ENCODE measurements around the gene LMF1. TPM values are rescaled to one million over a fixed set of nuclear protein-coding genes. Genes with fewer than 3 reads are reported as not detected.

The LMF1 gene
- total and polyA plus RNA-seq, 2 donors (not counting 1 experiment from before 2014, with no cell fraction given) = 36.4 to 63.2 TPM

DNA sequence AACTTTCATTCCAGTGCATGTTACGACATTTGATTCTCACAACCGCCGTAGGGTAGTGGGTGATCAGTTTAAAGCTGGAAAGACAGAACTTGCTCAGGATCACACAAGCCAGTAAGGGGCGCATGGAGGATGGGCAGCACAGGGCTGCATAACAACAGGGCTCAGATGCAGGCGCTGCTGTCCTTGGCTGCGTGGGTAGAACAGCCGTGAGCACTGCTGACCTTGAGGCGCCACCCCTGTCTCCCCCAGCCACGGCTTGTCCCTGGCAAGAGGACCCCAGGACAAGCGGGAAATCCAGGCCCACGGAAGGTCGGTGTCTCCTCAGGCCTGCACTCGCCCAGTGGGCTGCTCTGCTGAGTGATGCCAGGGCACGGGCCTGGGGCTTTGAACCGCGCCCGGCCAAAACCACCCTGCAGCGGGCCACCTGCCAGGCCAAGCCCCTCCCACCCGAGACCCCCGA lies 84.7 kb downstream of the LMF1 start:
- H3K4me2 ChIP-seq (replicated peaks; ENCODE audit: low read depth, low read length, poor library complexity, severe bottlenecking) = no peak overlapping the region
- POLR2A ChIA-PET = no interaction called here
- no peaks in the 10 kb centered on the region for H3K27me3 ChIP-seq (replicated peaks in 1 of 4; ENCODE audit: control extremely low read depth in 1 of 4, control insufficient read depth in 3 of 4, insufficient read depth in 4 of 4, low read length in 3 of 4)
- no peak overlapping the region for H3K4me3 ChIP-seq (ENCODE audit: control extremely low read depth in 1 of 5, extremely low read depth in 1 of 5, insufficient read depth in 1 of 5, low read depth in 2 of 5, low read length in 4 of 5)
- Mint-ChIP-seq H3K9me3 (ENCODE audit: insufficient read depth) (peaks cover 3% of the 10 kb centered on the region), H3K27me3 (no peaks in the 10 kb centered on the region), H3K27ac (no peak overlapping the region), H3K4me1 (no peaks in the 10 kb centered on the region), H3K4me3 (no peak overlapping the region)
- no peak for TF ChIP-seq EZH2 (IDR thresholded peaks at IDR 0.05; ENCODE audit: borderline replicate concordance, insufficient read depth, low read depth, low read length, poor library complexity, severe bottlenecking)
- TF ChIP-seq, protein P1, sequence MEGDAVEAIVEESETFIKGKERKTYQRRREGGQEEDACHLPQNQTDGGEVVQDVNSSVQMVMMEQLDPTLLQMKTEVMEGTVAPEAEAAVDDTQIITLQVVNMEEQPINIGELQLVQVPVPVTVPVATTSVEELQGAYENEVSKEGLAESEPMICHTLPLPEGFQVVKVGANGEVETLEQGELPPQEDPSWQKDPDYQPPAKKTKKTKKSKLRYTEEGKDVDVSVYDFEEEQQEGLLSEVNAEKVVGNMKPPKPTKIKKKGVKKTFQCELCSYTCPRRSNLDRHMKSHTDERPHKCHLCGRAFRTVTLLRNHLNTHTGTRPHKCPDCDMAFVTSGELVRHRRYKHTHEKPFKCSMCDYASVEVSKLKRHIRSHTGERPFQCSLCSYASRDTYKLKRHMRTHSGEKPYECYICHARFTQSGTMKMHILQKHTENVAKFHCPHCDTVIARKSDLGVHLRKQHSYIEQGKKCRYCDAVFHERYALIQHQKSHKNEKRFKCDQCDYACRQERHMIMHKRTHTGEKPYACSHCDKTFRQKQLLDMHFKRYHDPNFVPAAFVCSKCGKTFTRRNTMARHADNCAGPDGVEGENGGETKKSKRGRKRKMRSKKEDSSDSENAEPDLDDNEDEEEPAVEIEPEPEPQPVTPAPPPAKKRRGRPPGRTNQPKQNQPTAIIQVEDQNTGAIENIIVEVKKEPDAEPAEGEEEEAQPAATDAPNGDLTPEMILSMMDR (IDR thresholded peaks at IDR 0.05) = no peak
- no peaks in the 10 kb centered on the region for H3K79me2 ChIP-seq (ENCODE audit: control insufficient read depth, insufficient read depth, low read length)
- ATAC-seq (ENCODE audit: low read depth) = no peak
- no peaks in the 10 kb centered on the region for H3K4me1 ChIP-seq (ENCODE audit: control insufficient read depth in 2 of 2, insufficient read depth in 2 of 2, low read length in 2 of 2)
- no peaks in the 10 kb centered on the region for H4K20me1 ChIP-seq (ENCODE audit: control insufficient read depth, insufficient read depth, low read length, poor library complexity, severe bottlenecking)
- peaks cover 0 to 41% (median 17%) of the 10 kb centered on the region in 3 donors for H3K9me3 ChIP-seq (ENCODE audit: control extremely low read depth in 1 of 3, control insufficient read depth in 2 of 3, insufficient read depth in 1 of 3, low read length in 2 of 3)
- no peak overlapping the region for H2AFZ ChIP-seq (ENCODE audit: insufficient read depth, low read depth, low read length, poor library complexity, severe bottlenecking)
- no peak overlapping the region for H3K27ac ChIP-seq (ENCODE audit: low read length in 2 of 2)
- no peaks in the 10 kb centered on the region for H3K36me3 ChIP-seq (replicated peaks in 1 of 2; ENCODE audit: control extremely low read depth in 1 of 2, control insufficient read depth in 1 of 2, extremely low read depth in 1 of 2, insufficient read depth in 2 of 2, low read length in 1 of 2)
- WGBS (ENCODE audit: insufficient coverage) = 99% methylated on average over 13 of the region's 20 CpGs
- CTCF ChIA-PET = no interaction called here
- no peak overlapping the region for H3K9ac ChIP-seq (ENCODE audit: low read length)
- DNase-seq = no peak
- intact Hi-C loops (cut with micrococcal nuclease) = no loop called here

DNA sequence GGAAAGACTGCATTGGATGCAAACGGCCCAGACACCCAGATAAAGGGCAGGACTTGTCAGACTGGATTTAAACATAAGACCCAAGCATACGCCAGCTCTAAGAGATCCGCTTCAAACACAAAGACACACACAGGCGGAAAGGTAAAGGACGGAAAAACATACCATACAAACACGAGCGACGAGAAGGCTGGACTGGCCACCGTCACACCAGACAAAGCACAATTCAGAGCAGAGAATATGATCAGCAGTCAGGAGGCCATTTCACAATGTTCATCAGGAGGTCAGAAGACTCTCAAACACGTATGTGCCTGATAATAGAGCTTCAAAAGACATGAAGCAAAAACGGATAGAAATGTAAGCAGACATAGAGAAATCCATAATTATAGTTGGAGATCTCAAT lies 85.4 kb downstream of the LMF1 start:
- CTCF ChIA-PET = no interaction called here
- ATAC-seq (ENCODE audit: low read depth) (no peak), DNase-seq (no peak)
- WGBS (ENCODE audit: insufficient coverage) = 86% methylated on average over 9 of the region's 11 CpGs
- H3K36me3 ChIP-seq (replicated peaks in 1 of 2; ENCODE audit: control extremely low read depth in 1 of 2, control insufficient read depth in 1 of 2, extremely low read depth in 1 of 2, insufficient read depth in 2 of 2, low read length in 1 of 2) = no peaks in the 10 kb centered on the region
- H3K4me1 Mint-ChIP-seq = no peaks in the 10 kb centered on the region
- H3K79me2 ChIP-seq (ENCODE audit: control insufficient read depth, insufficient read depth, low read length) = no peaks in the 10 kb centered on the region
- H3K27ac ChIP-seq (ENCODE audit: low read length in 2 of 2) = no peak overlapping the region
- no peak overlapping the region for H3K4me3 Mint-ChIP-seq
- H3K9ac ChIP-seq (ENCODE audit: low read length) = no peak overlapping the region
- TF ChIP-seq EZH2 (IDR thresholded peaks at IDR 0.05; ENCODE audit: borderline replicate concordance, insufficient read depth, low read depth, low read length, poor library complexity, severe bottlenecking) = no peak
- TF ChIP-seq, protein P1 (IDR thresholded peaks at IDR 0.05) = no peak
- H3K4me1 ChIP-seq (ENCODE audit: control insufficient read depth in 2 of 2, insufficient read depth in 2 of 2, low read length in 2 of 2) = no peaks in the 10 kb centered on the region
- no peak overlapping the region for H3K4me2 ChIP-seq (replicated peaks; ENCODE audit: low read depth, low read length, poor library complexity, severe bottlenecking)
- H3K4me3 ChIP-seq (ENCODE audit: control extremely low read depth in 1 of 5, extremely low read depth in 1 of 5, insufficient read depth in 1 of 5, low read depth in 2 of 5, low read length in 4 of 5) = no peak overlapping the region
- H2AFZ ChIP-seq (ENCODE audit: insufficient read depth, low read depth, low read length, poor library complexity, severe bottlenecking) = no peak overlapping the region
- H3K27ac Mint-ChIP-seq = no peak overlapping the region
- no peaks in the 10 kb centered on the region for H3K27me3 ChIP-seq (replicated peaks in 1 of 4; ENCODE audit: control extremely low read depth in 1 of 4, control insufficient read depth in 3 of 4, insufficient read depth in 4 of 4, low read length in 3 of 4)
- peaks cover 0 to 41% (median 17%) of the 10 kb centered on the region in 3 donors for H3K9me3 ChIP-seq (ENCODE audit: control extremely low read depth in 1 of 3, control insufficient read depth in 2 of 3, insufficient read depth in 1 of 3, low read length in 2 of 3)
- peaks cover 3% of the 10 kb centered on the region for H3K9me3 Mint-ChIP-seq (ENCODE audit: insufficient read depth)
- POLR2A ChIA-PET = no interaction called here
- H4K20me1 ChIP-seq (ENCODE audit: control insufficient read depth, insufficient read depth, low read length, poor library complexity, severe bottlenecking) = no peaks in the 10 kb centered on the region
- no peaks in the 10 kb centered on the region for H3K27me3 Mint-ChIP-seq
- intact Hi-C loops (cut with micrococcal nuclease) = no loop called here

Measured in B cell (primary cell).